Activated CD8-positive, alpha-beta T cell treated with anti-CD3 and anti-CD28 coated beads for 36 hours (primary cell): ENCODE data around the gene COL4A3. TPM values are rescaled to one million over a fixed set of nuclear protein-coding genes. Genes with fewer than 3 reads are reported as not detected.
A peak's percentile ranks its signal among the peaks of the same experiment; 100 is the strongest.

Source experiments
- ATAC-seq: fragments of 200-7000 bp; cut with Tn5 transposase; one replicate; pipeline ENCODE4 v1.10.0; 2021; ENCODE audit warnings: mild to moderate bottlenecking, moderate library complexity
- CTCF ChIA-PET: fragments of 350-600 bp; sonication (Branson Sonifier 250); formaldehyde crosslinking; loops from one replicate; lab custom pipeline; 2021; ENCODE audit warnings: antibody characterized with exemption; lab: Charles Lee
- POLR2A ChIA-PET: fragments of 350-600 bp; sonication (Branson Sonifier 250); formaldehyde crosslinking; loops from one replicate; lab custom pipeline; 2021; ENCODE audit warnings: antibody characterized with exemption; lab: Charles Lee
- DNase-seq: peaks from one replicate; pipeline ENCODE4 v3.0.0-alpha.2; 2020
- H3K27ac Mint-ChIP-seq: one replicate; pipeline ENCODE4 v1.8.0; 2021; ENCODE audit warnings: mild to moderate bottlenecking, mixed read lengths
- H3K27me3 Mint-ChIP-seq: one replicate; pipeline ENCODE4 v1.8.0; 2021; ENCODE audit warnings: mixed read lengths
- H3K36me3 Mint-ChIP-seq: one replicate; pipeline ENCODE4 v1.8.0; 2021; ENCODE audit warnings: low read depth, mixed read lengths
- H3K4me1 Mint-ChIP-seq: one replicate; pipeline ENCODE4 v1.8.0; 2021; ENCODE audit warnings: low read depth, mixed read lengths
- H3K4me3 Mint-ChIP-seq: one replicate; pipeline ENCODE4 v1.8.0; 2021; ENCODE audit warnings: mild to moderate bottlenecking, moderate library complexity, mixed read lengths
- H3K9me3 Mint-ChIP-seq: one replicate; pipeline ENCODE4 v1.8.0; 2021; ENCODE audit warnings: mixed read lengths
- CTCF ChIP-seq: fragments of 200-600 bp; IDR thresholded peaks from one replicate; pipeline ENCODE4 v1.8.0; 2022; ENCODE audit warnings: antibody characterized with exemption, mild to moderate bottlenecking
- intact Hi-C: fragments of 100-400 bp; cut with micrococcal nuclease; formaldehyde crosslinking; loops from one replicate; pipeline ENCODE4 v1.10.0; 2022
- total RNA-seq, 2 experiments: library from RNA; stranded (reverse); gene quantifications; one replicate each; pipeline ENCODE4 v1.2.3, GENCODE V29; 2021

The COL4A3 gene
- total RNA-seq, 2 experiments from 2014 or later, result not detected

- Mint-ChIP-seq H3K4me3 (peak overlapping the region; percentile 90), H3K27ac (peak overlapping the region; percentile 75), H3K27me3 (no peaks in the 10 kb centered on the region), H3K36me3 (no peaks in the 10 kb centered on the region), H3K9me3 (peaks cover 4% of the 10 kb centered on the region), H3K4me1 (peaks cover 29% of the 10 kb centered on the region)
- ATAC-seq (no peak), DNase-seq (no peak)
- no peak for TF ChIP-seq CTCF
- POLR2A ChIA-PET, result interaction anchor here (1.1 kb wide), 1 partner anchor 135 kb away, joined by 3 read pairs; no protein-coding TSS in a partner anchor
- intact Hi-C loops, result no loop called here
- CTCF ChIA-PET, result no interaction called here
Observed at GRCh38 chr2:227324642-227324994, 160.2 kb downstream of the COL4A3 start.

GRCh38 chr2:227324995-227325838, 160.8 kb downstream of the COL4A3 start, which contains the start of gene MFF:
MFF (plus strand) TSS chr2:227325251; CDS start chr2:227330666, 5,415 bp downstream.
- H3K4me3 Mint-ChIP-seq, result peak within 1 kb of the TSS; percentile 90
- H3K9me3 Mint-ChIP-seq, result peaks cover 4% of the 10 kb centered on the region
- intact Hi-C loops, result loop anchor here (5.0 kb wide), 1 partner anchor 137 kb away; no protein-coding TSS in a partner anchor
- CTCF ChIA-PET, result interaction anchor here (1.1 kb wide), 2 partner anchors 82 to 441 kb away, joined by 3 read pairs; no protein-coding TSS in a partner anchor
- POLR2A ChIA-PET, result interaction anchor here (0.9 to 1.1 kb wide), 2 partner anchors 135 to 341 kb away, joined by 3 read pairs; no protein-coding TSS in a partner anchor
- DNase-seq (peak; percentile 98), ATAC-seq (peak; percentile 95)
- no peaks in the 10 kb centered on the region for H3K36me3 Mint-ChIP-seq
- peaks cover 29% of the 10 kb centered on the region for H3K4me1 Mint-ChIP-seq
- H3K27ac Mint-ChIP-seq, result peak within 1 kb of the TSS; percentile 95
- TF ChIP-seq CTCF, result peak; percentile 40
- no peaks in the 10 kb centered on the region for H3K27me3 Mint-ChIP-seq

GRCh38 chr2:227325839-227326195, 161.4 kb downstream of the COL4A3 start:
- Mint-ChIP-seq H3K9me3 (peaks cover 4% of the 10 kb centered on the region), H3K36me3 (no peaks in the 10 kb centered on the region), H3K4me3 (peak overlapping the region; percentile 90), H3K4me1 (peaks cover 29% of the 10 kb centered on the region), H3K27me3 (no peaks in the 10 kb centered on the region), H3K27ac (peak overlapping the region; percentile 95)
- ATAC-seq (no peak), DNase-seq (no peak)
- ChIA-PET POLR2A (interaction anchor here (0.9 to 1.1 kb wide), 2 partner anchors 134 to 342 kb away, joined by 3 read pairs; no protein-coding TSS in a partner anchor), CTCF (interaction anchor here (1.1 kb wide), 2 partner anchors 82 to 440 kb away, joined by 3 read pairs; no protein-coding TSS in a partner anchor)
- no peak for TF ChIP-seq CTCF
- intact Hi-C loops, result loop anchor here (5.0 kb wide), 1 partner anchor 136 kb away; no protein-coding TSS in a partner anchor

GRCh38 chr2:227326783-227327182, 162.4 kb downstream of the COL4A3 start:
- peak overlapping the region; percentile 90 for H3K4me3 Mint-ChIP-seq
- CTCF ChIA-PET, result interaction anchor here (1.0 kb wide), 1 partner anchor 439 kb away, joined by 3 read pairs; no protein-coding TSS in a partner anchor
- H3K27me3 Mint-ChIP-seq, result no peaks in the 10 kb centered on the region
- no peak for TF ChIP-seq CTCF
- intact Hi-C loops, result loop anchor here (5.0 kb wide), 1 partner anchor 136 kb away; no protein-coding TSS in a partner anchor
- peaks cover 7% of the 10 kb centered on the region for H3K36me3 Mint-ChIP-seq
- peaks cover 29% of the 10 kb centered on the region for H3K4me1 Mint-ChIP-seq
- H3K27ac Mint-ChIP-seq, result no peak overlapping the region
- DNase-seq, result no peak
- POLR2A ChIA-PET, result no interaction called here
- ATAC-seq, result no peak
- H3K9me3 Mint-ChIP-seq, result peaks cover 4% of the 10 kb centered on the region
